Adipocyte (in vitro differentiated cells): ENCODE data around the gene GUCY2D.
A peak's percentile ranks its signal among the peaks of the same experiment; 100 is the strongest.

ENCODE experiments used
- DNase-seq: peaks from one replicate; pipeline ENCODE4 v3.0.0-alpha.2; 2015; ENCODE audit warnings: low read depth
- H3K27me3 ChIP-seq: replicated peaks from 2 replicates; pipeline ENCODE4 v1.7.0; 2013; ENCODE audit warnings: mild to moderate bottlenecking, low read length, moderate library complexity; ENCODE audit not compliant: control insufficient read depth, insufficient read depth
- H3K36me3 ChIP-seq: 2 replicates; pipeline ENCODE4 v1.7.0; 2013; ENCODE audit warnings: low read length, mild to moderate bottlenecking, moderate library complexity; ENCODE audit not compliant: control insufficient read depth, insufficient read depth, severe bottlenecking
- H3K4me1 ChIP-seq: 2 replicates; pipeline ENCODE4 v1.7.0; 2013; ENCODE audit warnings: mild to moderate bottlenecking, low read length, moderate library complexity; ENCODE audit not compliant: control insufficient read depth, insufficient read depth
- H3K4me3 ChIP-seq: 2 replicates; pipeline ENCODE4 v1.7.0; 2013; ENCODE audit warnings: mild to moderate bottlenecking, low read length, moderate library complexity
- H3K9ac ChIP-seq: 2 replicates; pipeline ENCODE4 v1.7.0; 2013; ENCODE audit warnings: mild to moderate bottlenecking, low read length, moderate library complexity
- H3K9me3 ChIP-seq: 2 replicates; pipeline ENCODE4 v1.7.0; 2013; ENCODE audit warnings: mild to moderate bottlenecking, low read length, moderate library complexity; ENCODE audit not compliant: control insufficient read depth

Gene GUCY2D

DNA sequence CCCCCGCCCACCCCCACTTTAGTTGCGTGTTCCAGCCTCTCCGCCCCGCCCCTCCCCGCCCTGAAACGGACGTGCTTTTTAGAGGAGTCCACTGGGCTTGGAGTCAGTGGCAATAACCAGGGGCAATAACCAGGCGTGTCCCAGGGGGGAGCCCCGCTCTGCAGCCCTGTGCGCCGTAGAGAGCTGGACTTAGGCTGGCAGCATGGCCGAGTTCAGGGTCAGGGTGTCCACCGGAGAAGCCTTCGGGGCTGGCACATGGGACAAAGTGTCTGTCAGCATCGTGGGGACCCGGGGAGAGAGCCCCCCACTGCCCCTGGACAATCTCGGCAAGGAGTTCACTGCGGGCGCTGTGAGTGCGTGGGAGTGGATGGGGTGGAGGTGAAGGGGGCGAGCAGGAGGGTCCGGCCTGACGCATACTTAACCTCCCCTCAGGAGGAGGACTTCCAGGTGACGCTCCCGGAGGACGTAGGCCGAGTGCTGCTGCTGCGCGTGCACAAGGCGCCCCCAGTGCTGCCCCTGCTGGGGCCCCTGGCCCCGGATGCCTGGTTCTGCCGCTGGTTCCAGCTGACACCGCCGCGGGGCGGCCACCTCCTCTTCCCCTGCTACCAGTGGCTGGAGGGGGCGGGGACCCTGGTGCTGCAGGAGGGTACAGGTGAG lies 36.7 kb downstream of the GUCY2D start, which contains the start of gene ALOX15B:
Gene ALOX15B, plus strand, starts transcription at position 106 of the 657 bp plus-strand sequence. Its CDS starts 97 bp downstream, at position 203.
- Histone ChIP-seq H3K9me3 (no peaks in the 10 kb centered on the region), H3K36me3 (no peaks in the 10 kb centered on the region), H3K9ac (peak within 1 kb of the TSS; percentile 78), H3K4me3 (peak within 1 kb of the TSS; percentile 75), H3K27me3 (peaks cover 3% of the 10 kb centered on the region), H3K4me1 (peaks cover 31% of the 10 kb centered on the region)
- DNase-seq, result no peak

GRCh38 chr17:8039611-8040168 lies 37.3 kb downstream of the GUCY2D start:
- no peak for DNase-seq
- Histone ChIP-seq H3K36me3 (no peaks in the 10 kb centered on the region), H3K4me1 (peaks cover 31% of the 10 kb centered on the region), H3K27me3 (no peaks in the 10 kb centered on the region), H3K4me3 (peak overlapping the region; percentile 75), H3K9ac (peak overlapping the region; percentile 78), H3K9me3 (no peaks in the 10 kb centered on the region)

DNA sequence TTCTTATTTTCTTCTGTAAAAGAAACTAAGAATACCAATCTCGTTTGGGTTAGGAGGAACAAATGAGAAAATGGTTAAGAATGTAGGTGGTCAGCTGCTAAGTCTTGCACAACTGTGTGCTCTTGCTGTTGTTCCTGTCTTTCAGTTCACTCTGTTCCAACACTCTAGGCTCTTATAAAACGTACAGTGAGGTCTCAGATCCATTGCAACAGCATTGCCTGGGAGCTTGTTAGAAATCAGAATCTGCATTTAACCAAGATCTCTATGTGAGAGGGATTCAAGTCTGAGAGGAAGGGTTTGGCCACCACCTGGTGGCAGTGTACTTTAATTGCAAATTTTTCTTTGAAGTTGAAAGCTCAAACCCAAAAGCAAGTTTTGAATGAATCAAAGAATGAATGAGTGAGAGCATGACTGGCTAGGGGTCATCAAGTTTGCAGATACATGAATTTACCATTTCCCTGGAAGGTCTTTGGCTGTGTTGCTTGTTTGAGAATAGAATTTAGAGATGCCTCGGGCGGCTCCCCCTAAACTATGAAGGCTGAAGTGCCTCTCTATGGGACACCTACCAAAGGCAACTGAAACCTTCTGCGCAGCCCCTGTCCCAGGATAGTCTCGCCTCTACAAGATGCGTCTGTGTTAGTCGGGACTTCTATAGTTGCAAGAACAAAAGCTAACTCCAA lies 39.0 kb downstream of the GUCY2D start:
- Histone ChIP-seq H3K27me3 (peaks cover 9% of the 10 kb centered on the region), H3K9ac (peak overlapping the region; percentile 78), H3K9me3 (no peaks in the 10 kb centered on the region), H3K4me3 (peak overlapping the region; percentile 75), H3K36me3 (no peaks in the 10 kb centered on the region), H3K4me1 (peaks cover 31% of the 10 kb centered on the region)
- DNase-seq, result peak; percentile 83

- peak overlapping the region; percentile 65 for H3K9ac ChIP-seq
- H3K4me3 ChIP-seq, result no peak overlapping the region
- H3K9me3 ChIP-seq, result no peaks in the 10 kb centered on the region
- H3K36me3 ChIP-seq, result no peaks in the 10 kb centered on the region
- H3K27me3 ChIP-seq, result peaks cover 15% of the 10 kb centered on the region
- DNase-seq, result no peak
- H3K4me1 ChIP-seq, result peaks cover 31% of the 10 kb centered on the region
These were observed 39.6 kb downstream of the GUCY2D start for GRCh38 chr17:8041979-8042378.

GRCh38 chr17:8044819-8045810 lies 42.7 kb downstream of the GUCY2D start:
- no peaks in the 10 kb centered on the region for H3K9me3 ChIP-seq
- H3K27me3 ChIP-seq, result peaks cover 21% of the 10 kb centered on the region
- H3K4me3 ChIP-seq, result no peak overlapping the region

GRCh38 chr17:8046306-8046928 lies 44.0 kb downstream of the GUCY2D start:
- Histone ChIP-seq H3K4me1 (peaks cover 9% of the 10 kb centered on the region), H3K4me3 (no peak overlapping the region), H3K27me3 (peaks cover 26% of the 10 kb centered on the region), H3K9me3 (no peaks in the 10 kb centered on the region), H3K9ac (no peak overlapping the region), H3K36me3 (no peaks in the 10 kb centered on the region)
- no peak for DNase-seq

More at GRCh38 chr17:8044819-8045810, 42.7 kb downstream of the GUCY2D start:
- Histone ChIP-seq H3K9ac (no peak overlapping the region), H3K4me1 (peaks cover 20% of the 10 kb centered on the region), H3K36me3 (no peaks in the 10 kb centered on the region)
- no peak for DNase-seq

DNA sequence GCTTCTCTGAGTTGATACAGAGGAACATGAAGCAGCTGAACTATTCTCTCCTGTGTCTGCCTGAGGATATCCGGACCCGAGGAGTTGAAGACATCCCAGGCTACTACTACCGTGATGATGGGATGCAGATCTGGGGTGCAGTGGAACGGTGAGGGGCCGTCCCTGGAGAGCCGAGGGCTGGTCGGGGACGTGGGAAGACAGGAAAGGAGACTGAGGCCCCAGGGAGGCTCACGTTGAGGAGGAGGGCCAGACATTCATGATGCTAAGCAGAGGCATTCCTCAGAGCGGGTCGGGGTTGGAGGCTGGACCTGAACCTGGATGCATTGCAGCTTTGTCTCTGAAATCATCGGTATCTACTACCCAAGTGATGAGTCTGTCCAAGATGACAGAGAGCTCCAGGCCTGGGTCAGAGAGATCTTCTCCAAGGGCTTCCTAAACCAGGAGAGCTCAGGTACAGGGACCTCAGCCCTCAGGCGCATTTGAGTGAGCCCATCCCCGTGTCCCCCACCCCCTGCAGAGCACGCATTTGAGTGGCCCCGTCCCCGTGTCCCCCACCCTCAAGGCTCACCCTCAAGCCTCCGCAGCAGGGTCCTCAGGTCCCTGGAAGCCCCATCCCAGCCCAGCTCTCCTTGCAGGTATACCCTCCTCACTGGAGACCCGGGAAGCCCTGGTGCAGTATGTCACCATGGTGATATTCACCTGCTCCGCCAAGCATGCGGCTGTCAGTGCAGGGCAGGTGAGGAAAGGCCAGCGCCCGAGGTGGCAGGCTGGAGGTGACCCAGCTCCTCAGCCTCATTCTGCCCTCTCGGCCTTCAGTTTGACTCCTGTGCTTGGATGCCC lies 44.7 kb downstream of the GUCY2D start:
- H3K4me3 ChIP-seq, result no peak overlapping the region
- H3K4me1 ChIP-seq, result peaks cover 2% of the 10 kb centered on the region
- H3K27me3 ChIP-seq, result peaks cover 33% of the 10 kb centered on the region
- H3K9ac ChIP-seq, result no peak overlapping the region
- H3K36me3 ChIP-seq, result no peaks in the 10 kb centered on the region
- no peaks in the 10 kb centered on the region for H3K9me3 ChIP-seq
- no peak for DNase-seq

DNA sequence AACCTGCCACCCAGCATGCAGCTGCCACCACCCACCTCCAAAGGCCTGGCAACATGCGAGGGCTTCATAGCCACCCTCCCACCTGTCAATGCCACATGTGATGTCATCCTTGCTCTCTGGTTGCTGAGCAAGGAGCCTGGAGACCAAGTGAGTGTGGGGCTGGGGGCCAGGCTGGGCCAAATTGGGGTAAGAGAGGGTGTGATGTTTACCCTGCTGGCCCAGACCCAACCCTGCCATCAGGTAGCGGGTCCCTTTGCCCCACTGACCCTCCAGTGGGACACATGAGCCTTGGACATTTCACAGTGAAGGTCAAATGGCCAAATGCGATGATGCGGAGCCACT lies 45.3 kb downstream of the GUCY2D start:
- no peaks in the 10 kb centered on the region for H3K4me1 ChIP-seq
- DNase-seq, result no peak
- H3K36me3 ChIP-seq, result no peaks in the 10 kb centered on the region
- H3K27me3 ChIP-seq, result peaks cover 37% of the 10 kb centered on the region
- no peak overlapping the region for H3K4me3 ChIP-seq
- H3K9ac ChIP-seq, result no peak overlapping the region
- H3K9me3 ChIP-seq, result no peaks in the 10 kb centered on the region

- DNase-seq, result no peak
These were observed 45.8 kb downstream of the GUCY2D start for GRCh38 chr17:8048236-8048635.

GRCh38 chr17:8048736-8049135 lies 46.3 kb downstream of the GUCY2D start:
- Histone ChIP-seq H3K9me3 (no peaks in the 10 kb centered on the region), H3K4me1 (no peaks in the 10 kb centered on the region), H3K36me3 (no peaks in the 10 kb centered on the region), H3K9ac (no peak overlapping the region), H3K27me3 (peaks cover 37% of the 10 kb centered on the region), H3K4me3 (no peak overlapping the region)
- no peak for DNase-seq

More at GRCh38 chr17:8048236-8048635, 45.8 kb downstream of the GUCY2D start:
- Histone ChIP-seq H3K4me1 (no peaks in the 10 kb centered on the region), H3K9me3 (no peaks in the 10 kb centered on the region), H3K4me3 (no peak overlapping the region), H3K9ac (no peak overlapping the region), H3K36me3 (no peaks in the 10 kb centered on the region), H3K27me3 (peaks cover 37% of the 10 kb centered on the region)
